ENCODE data around the gene CBARP. TPM values are rescaled to one million over a fixed set of nuclear protein-coding genes. Genes with fewer than 3 reads are reported as not detected.

The CBARP gene
- total and polyA plus RNA-seq, 2 of the 13 experiments (the other 11 are each of a cell fraction or from before 2014, with no cell fraction given) = 1.2 to 1.4 TPM

GRCh38 chr19:1259206-1259875, 21.5 kb upstream of the CBARP start (continued):
- TF ChIP-seq ZNF282 (IDR thresholded peaks at IDR 0.05; ENCODE audit: partially characterized antibody) (no peak), FOXK1 (CRISPR knock-in tag; IDR thresholded peaks at IDR 0.05; ENCODE audit: borderline replicate concordance, low read depth) (0 out of 2 replicates have a peak, but pooled peaks have one; percentile 27), ZNF878 (CRISPR knock-in tag; IDR thresholded peaks at IDR 0.05) (peak; percentile 58; the same call in 1 of the 2 replicates), NONO (IDR thresholded peaks at IDR 0.05) (no peak), NONO (CRISPR knock-in tag; conservative IDR thresholded peaks at IDR 0.05) (peak; percentile 86), ZNF567 (CRISPR knock-in tag; IDR thresholded peaks at IDR 0.05; ENCODE audit: borderline replicate concordance) (peak; percentile 55; the same call in 1 of the 2 replicates), ATF7 (IDR thresholded peaks at IDR 0.05) (no peak), ATF7 (CRISPR knock-in tag; IDR thresholded peaks at IDR 0.05) (peak; percentile 61; the same call in 1 of the 2 replicates), POLR2G (IDR thresholded peaks at IDR 0.05; ENCODE audit: low read depth, low read length) (peak; percentile 95), ONECUT2 (CRISPR knock-in tag; IDR thresholded peaks at IDR 0.05) (no peak), MED1 (CRISPR knock-in tag; IDR thresholded peaks at IDR 0.05) (peak; percentile 90), ZNF773 (CRISPR knock-in tag; IDR thresholded peaks at IDR 0.05; ENCODE audit: borderline replicate concordance) (no peak), NR1H2 (CRISPR knock-in tag; IDR thresholded peaks at IDR 0.05; ENCODE audit: borderline replicate concordance, low read depth) (no peak), THAP7 (CRISPR knock-in tag; IDR thresholded peaks at IDR 0.05) (peak; percentile 78; the same call in 1 of the 2 replicates), KLF9 (CRISPR knock-in tag; IDR thresholded peaks at IDR 0.05; ENCODE audit: low read depth) (peak; percentile 45; the same call in 1 of the 2 replicates), DNMT1 (CRISPR knock-in tag; IDR thresholded peaks at IDR 0.05) (no peak), GTF2F1 (IDR thresholded peaks at IDR 0.05; ENCODE audit: low read length) (no peak), ZNF800 (CRISPR knock-in tag; IDR thresholded peaks at IDR 0.05) (no peak), ZNF766 (CRISPR knock-in tag; IDR thresholded peaks at IDR 0.05; ENCODE audit: borderline replicate concordance) (0 out of 2 replicates have a peak, but pooled peaks have one; percentile 17), ZNF687 (CRISPR knock-in tag; IDR thresholded peaks at IDR 0.05) (peak; percentile 95), MXD4 (CRISPR knock-in tag; IDR thresholded peaks at IDR 0.05) (peak; percentile 75; the same call in 1 of the 2 replicates), SAP130 (CRISPR knock-in tag; IDR thresholded peaks at IDR 0.05; ENCODE audit: low read depth) (peak; percentile 83), KDM1A (CRISPR knock-in tag; IDR thresholded peaks at IDR 0.05) (no peak), ZNF383 (CRISPR knock-in tag; IDR thresholded peaks at IDR 0.05; ENCODE audit: borderline replicate concordance) (peak; percentile 92; the same call in 1 of the 2 replicates), ZSCAN21 (CRISPR knock-in tag; IDR thresholded peaks at IDR 0.05; ENCODE audit: borderline replicate concordance) (peak; percentile 95; the same call in 1 of the 2 replicates), ZNF550 (CRISPR knock-in tag; IDR thresholded peaks at IDR 0.05; ENCODE audit: borderline replicate concordance) (no peak)
